Mesothelial cell of epicardium (in vitro differentiated cells): ENCODE measurements around the gene CCT6B. TPM values are rescaled to one million over a fixed set of nuclear protein-coding genes. Genes with fewer than 3 reads are reported as not detected.

Experiments
- DNase-seq, 2 experiments: peaks; one replicate each; pipeline ENCODE4 v3.0.0; 2021; ENCODE audit warnings: low spot score in 2 of 2; ENCODE audit not compliant: unreplicated experiment in 2 of 2
- H3K27ac Mint-ChIP-seq: 2 replicates; pipeline ENCODE4 v1.8.0; 2021; ENCODE audit warnings: mixed read lengths
- H3K27me3 Mint-ChIP-seq: 2 replicates; pipeline ENCODE4 v1.8.0; 2021; ENCODE audit warnings: low read depth, mixed read lengths
- H3K36me3 Mint-ChIP-seq: 2 replicates; pipeline ENCODE4 v1.8.0; 2021; ENCODE audit warnings: mixed read lengths
- H3K4me1 Mint-ChIP-seq: 2 replicates; pipeline ENCODE4 v1.8.0; 2021; ENCODE audit warnings: mixed read lengths
- H3K4me3 Mint-ChIP-seq: 2 replicates; pipeline ENCODE4 v1.8.0; 2021; ENCODE audit warnings: mild to moderate bottlenecking, moderate library complexity, mixed read lengths
- H3K9me3 Mint-ChIP-seq: 2 replicates; pipeline ENCODE4 v1.8.0; 2021; ENCODE audit warnings: mixed read lengths
- CTCF ChIP-seq: fragments of 200-600 bp; sonication (generic); IDR thresholded peaks from one replicate; pipeline ENCODE4 v1.5.0; 2021; ENCODE audit warnings: antibody characterized with exemption; ENCODE audit not compliant: unreplicated experiment
- total RNA-seq: library from RNA; stranded (reverse); gene quantifications from 3 replicates; pipeline ENCODE4 v1.2.1, GENCODE V29; 2021

The CCT6B gene
- total RNA-seq, 1 donor from 2014 or later: 3.5 TPM

GRCh38 chr17:34909040-34909439 is 52.2 kb downstream of the CCT6B start:
- H3K4me1 Mint-ChIP-seq: peaks cover 4% of the 10 kb centered on the region
- peaks cover 17% of the 10 kb centered on the region for H3K27me3 Mint-ChIP-seq
- H3K9me3 Mint-ChIP-seq: no peaks in the 10 kb centered on the region
- H3K27ac Mint-ChIP-seq: no peak overlapping the region
- TF ChIP-seq CTCF: no peak
- H3K4me3 Mint-ChIP-seq: no peak overlapping the region
- DNase-seq: no peak
- H3K36me3 Mint-ChIP-seq: no peaks in the 10 kb centered on the region

GRCh38 chr17:34902831-34903547 is 58.3 kb downstream of the CCT6B start:
- no peak for TF ChIP-seq CTCF
- H3K4me3 Mint-ChIP-seq: no peak overlapping the region
- H3K27me3 Mint-ChIP-seq: peaks cover 63% of the 10 kb centered on the region
- H3K4me1 Mint-ChIP-seq: peaks cover 6% of the 10 kb centered on the region
- no peaks in the 10 kb centered on the region for H3K36me3 Mint-ChIP-seq
- peak overlapping the region; percentile 2 for H3K27ac Mint-ChIP-seq
- DNase-seq: no peak
- no peaks in the 10 kb centered on the region for H3K9me3 Mint-ChIP-seq

- no peak for TF ChIP-seq CTCF
- no peak overlapping the region for H3K27ac Mint-ChIP-seq
- peaks cover 6% of the 10 kb centered on the region for H3K4me1 Mint-ChIP-seq
Observed at GRCh38 chr17:34899643-34900291, 61.5 kb downstream of the CCT6B start.

GRCh38 chr17:34895383-34895782 is 65.9 kb downstream of the CCT6B start:
- H3K4me3 Mint-ChIP-seq: no peak overlapping the region
- H3K27ac Mint-ChIP-seq: no peak overlapping the region
- no peaks in the 10 kb centered on the region for H3K9me3 Mint-ChIP-seq
- no peak for TF ChIP-seq CTCF
- peaks cover 87% of the 10 kb centered on the region for H3K27me3 Mint-ChIP-seq
- DNase-seq: no peak
- no peaks in the 10 kb centered on the region for H3K36me3 Mint-ChIP-seq
- H3K4me1 Mint-ChIP-seq: no peaks in the 10 kb centered on the region

More at GRCh38 chr17:34899643-34900291, 61.5 kb downstream of the CCT6B start:
- Mint-ChIP-seq H3K4me3 (no peak overlapping the region), H3K36me3 (no peaks in the 10 kb centered on the region), H3K9me3 (no peaks in the 10 kb centered on the region), H3K27me3 (peaks cover 84% of the 10 kb centered on the region)
- no peak for DNase-seq

DNA sequence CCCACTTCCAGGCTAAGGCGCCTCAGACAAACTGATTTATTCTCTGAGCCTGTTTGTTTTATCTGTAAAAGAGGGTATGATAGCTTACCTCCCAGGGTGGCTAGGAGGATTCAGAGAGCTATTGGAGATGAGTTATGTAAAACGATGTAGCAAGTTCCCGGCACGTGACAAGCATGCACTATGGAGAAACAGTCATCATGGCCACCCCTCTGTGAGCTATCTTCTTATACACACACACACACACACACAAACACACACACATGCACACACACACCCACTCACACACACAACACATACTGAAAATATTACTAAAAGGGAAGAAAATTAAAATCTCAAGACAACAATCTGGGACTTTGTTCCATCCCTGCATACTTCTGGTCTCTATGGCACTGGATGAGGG is 66.3 kb downstream of the CCT6B start:
- Mint-ChIP-seq H3K9me3 (no peaks in the 10 kb centered on the region), H3K27me3 (peaks cover 87% of the 10 kb centered on the region), H3K4me3 (no peak overlapping the region)

More for the DNA sequence above, 66.3 kb downstream of the CCT6B start:
- H3K27ac Mint-ChIP-seq: no peak overlapping the region
- no peak for DNase-seq
- H3K36me3 Mint-ChIP-seq: no peaks in the 10 kb centered on the region
- TF ChIP-seq CTCF: no peak
- no peaks in the 10 kb centered on the region for H3K4me1 Mint-ChIP-seq
